ENCODE results near the gene RTN4.

GRCh38 chr2:55026202-55026601 lies 24.0 kb downstream of the RTN4 start:
- TF ChIP-seq CTCF (IDR thresholded peaks at IDR 0.05) (no peak), POLR2A (IDR thresholded peaks at IDR 0.05) (no peak)

Data from body of pancreas (tissue), 4 donors.